SK-N-SH treated with all-trans-retinoic acid at 6 μM for 48 hours (cell line): ENCODE measurements around the gene NTN1.

Source experiments
- ATAC-seq: fragments of 200-7000 bp; cut with Tn5 transposase; 3 replicates; pipeline ENCODE4 v1.9.1; 2020; ENCODE audit warnings: mild to moderate bottlenecking, moderate library complexity
- CSDC2 ChIP-seq: fragments of 250-450 bp; sonication (Bioruptor Pico); IDR thresholded peaks from 2 replicates; pipeline ENCODE4 v1.5.0; 2020; ENCODE audit warnings: mild to moderate bottlenecking, moderate library complexity
- CSRNP3 ChIP-seq: fragments of 250-450 bp; sonication (Bioruptor Pico); IDR thresholded peaks from 2 replicates; pipeline ENCODE4 v1.5.1; 2021; ENCODE audit warnings: mild to moderate bottlenecking, moderate library complexity
- ESRRG ChIP-seq: fragments of 250-450 bp; sonication (Bioruptor Pico); IDR thresholded peaks from 2 replicates; pipeline ENCODE4 v1.6.1; 2021; ENCODE audit warnings: mild to moderate bottlenecking
- GLIS3 ChIP-seq: fragments of 250-450 bp; sonication (Bioruptor Pico); IDR thresholded peaks from 2 replicates; pipeline ENCODE4 v1.5.0; 2020; ENCODE audit warnings: mild to moderate bottlenecking, moderate library complexity
- ISL1 ChIP-seq: fragments of 250-450 bp; sonication (Bioruptor Pico); IDR thresholded peaks from 2 replicates; pipeline ENCODE4 v2.1.2; 2022; ENCODE audit warnings: mild to moderate bottlenecking, moderate library complexity
- PATZ1 ChIP-seq: fragments of 250-450 bp; sonication (Bioruptor Pico); IDR thresholded peaks from 2 replicates; pipeline ENCODE4 v1.8.0; 2020; ENCODE audit warnings: mild to moderate bottlenecking, moderate library complexity, borderline replicate concordance
- PPARA ChIP-seq: fragments of 250-450 bp; sonication (Bioruptor Pico); IDR thresholded peaks from 2 replicates; pipeline ENCODE4 v1.5.0; 2020; ENCODE audit warnings: mild to moderate bottlenecking, borderline replicate concordance
- RARB ChIP-seq: fragments of 250-450 bp; sonication (Bioruptor Pico); IDR thresholded peaks from 2 replicates; pipeline ENCODE4 v1.8.0; 2021; ENCODE audit warnings: mild to moderate bottlenecking, moderate library complexity
- SNAI2 ChIP-seq: fragments of 250-450 bp; sonication (Bioruptor Pico); IDR thresholded peaks from 2 replicates; pipeline ENCODE4 v1.5.0; 2020; ENCODE audit warnings: mild to moderate bottlenecking, moderate library complexity
- TCF4 ChIP-seq: fragments of 250-450 bp; sonication (Bioruptor Pico); IDR thresholded peaks from 2 replicates; pipeline ENCODE4 v1.8.0; 2021; ENCODE audit warnings: mild to moderate bottlenecking, moderate library complexity, borderline replicate concordance
- TOX ChIP-seq: fragments of 250-450 bp; sonication (Bioruptor Pico); IDR thresholded peaks from 2 replicates; pipeline ENCODE4 v1.8.0; 2021; ENCODE audit warnings: mild to moderate bottlenecking, moderate library complexity, borderline replicate concordance
- ZC3H10 ChIP-seq: fragments of 250-450 bp; sonication (Bioruptor Pico); IDR thresholded peaks from 2 replicates; pipeline ENCODE4 v1.5.1; 2021; ENCODE audit warnings: mild to moderate bottlenecking, moderate library complexity
- ZFP3 ChIP-seq: fragments of 250-450 bp; sonication (Bioruptor Pico); IDR thresholded peaks from 2 replicates; pipeline ENCODE4 v1.5.0; 2020; ENCODE audit warnings: mild to moderate bottlenecking, moderate library complexity
- ZNF565 ChIP-seq: fragments of 450-650 bp; formaldehyde crosslinking; conservative IDR thresholded peaks from 2 replicates; pipeline ENCODE4 v1.5.0; 2020; ENCODE audit warnings: low read depth, mild to moderate bottlenecking, moderate library complexity
- ZNF70 ChIP-seq: fragments of 450-650 bp; formaldehyde crosslinking; IDR thresholded peaks from 2 replicates; pipeline ENCODE4 v1.5.0; 2020; ENCODE audit warnings: mild to moderate bottlenecking, moderate library complexity
- ZNF8 ChIP-seq: fragments of 450-650 bp; formaldehyde crosslinking; IDR thresholded peaks from 2 replicates; pipeline ENCODE4 v1.5.0; 2020; ENCODE audit warnings: mild to moderate bottlenecking, moderate library complexity
- TF ChIP-seq, protein P1 (sequence below): fragments of 250-450 bp; sonication (Bioruptor Pico); IDR thresholded peaks from 2 replicates; pipeline ENCODE4 v1.5.1; 2020; ENCODE audit warnings: low read depth, mild to moderate bottlenecking, moderate library complexity
- TF ChIP-seq, protein P2 (sequence below): fragments of 250-450 bp; sonication (Bioruptor Pico); IDR thresholded peaks from 2 replicates; pipeline ENCODE4 v1.8.0; 2021; ENCODE audit warnings: low read depth, mild to moderate bottlenecking, moderate library complexity, borderline replicate concordance
- TF ChIP-seq, protein P3 (sequence below): fragments of 250-450 bp; sonication (Bioruptor Pico); IDR thresholded peaks from 2 replicates; pipeline ENCODE4 v1.5.0; 2020; ENCODE audit warnings: mild to moderate bottlenecking, moderate library complexity

NTN1 gene

GRCh38 chr17:9120471-9120870, 99.2 kb downstream of the NTN1 start:
- no peak for ATAC-seq

DNA sequence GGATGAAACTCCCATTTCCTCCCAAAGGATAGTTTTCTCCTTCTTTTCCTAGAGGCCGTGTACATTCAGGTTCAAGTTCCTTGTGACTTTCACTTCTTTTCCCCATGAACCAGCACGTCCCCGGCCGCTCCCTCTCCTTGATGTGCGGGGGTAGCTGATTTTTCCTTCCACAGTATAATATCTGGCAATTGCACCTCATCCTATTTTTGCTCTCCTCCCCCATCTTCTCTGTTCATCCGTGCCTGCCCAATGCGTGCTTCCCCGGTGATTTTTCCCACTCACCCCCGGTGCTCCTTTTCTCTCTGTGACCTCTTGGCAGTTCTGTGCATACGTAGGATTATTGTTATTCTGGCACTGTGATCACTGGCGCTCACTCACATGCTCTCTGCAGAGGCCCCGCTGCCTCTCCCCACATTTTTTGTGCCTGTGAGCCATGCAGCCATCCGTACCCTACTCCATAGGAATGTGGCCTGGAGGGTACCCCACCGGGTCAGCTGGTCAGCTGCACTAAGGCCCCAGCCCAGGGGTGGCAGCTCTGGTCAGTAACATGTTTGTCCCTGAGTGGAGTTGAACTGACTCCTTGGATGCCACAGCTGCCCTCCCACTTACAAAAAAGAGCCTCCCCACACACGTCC, 100.0 kb downstream of the NTN1 start:
- no peak for ATAC-seq
- TF ChIP-seq, protein P1, sequence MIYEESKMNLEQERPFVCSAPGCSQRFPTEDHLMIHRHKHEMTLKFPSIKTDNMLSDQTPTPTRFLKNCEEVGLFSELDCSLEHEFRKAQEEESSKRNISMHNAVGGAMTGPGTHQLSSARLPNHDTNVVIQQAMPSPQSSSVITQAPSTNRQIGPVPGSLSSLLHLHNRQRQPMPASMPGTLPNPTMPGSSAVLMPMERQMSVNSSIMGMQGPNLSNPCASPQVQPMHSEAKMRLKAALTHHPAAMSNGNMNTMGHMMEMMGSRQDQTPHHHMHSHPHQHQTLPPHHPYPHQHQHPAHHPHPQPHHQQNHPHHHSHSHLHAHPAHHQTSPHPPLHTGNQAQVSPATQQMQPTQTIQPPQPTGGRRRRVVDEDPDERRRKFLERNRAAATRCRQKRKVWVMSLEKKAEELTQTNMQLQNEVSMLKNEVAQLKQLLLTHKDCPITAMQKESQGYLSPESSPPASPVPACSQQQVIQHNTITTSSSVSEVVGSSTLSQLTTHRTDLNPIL (CRISPR knock-in tag) = no peak
- TF ChIP-seq PATZ1 = no peak
- TF ChIP-seq CSRNP3 = no peak
- no peak for TF ChIP-seq TOX
- no peak for TF ChIP-seq ZNF70
- TF ChIP-seq ESRRG (CRISPR knock-in tag) = no peak
- no peak for TF ChIP-seq RARB (CRISPR knock-in tag)
- no peak for TF ChIP-seq PPARA (CRISPR knock-in tag)
- no peak for TF ChIP-seq ZFP3 (CRISPR knock-in tag)
- TF ChIP-seq GLIS3 (CRISPR knock-in tag) = no peak
- TF ChIP-seq ZC3H10 (CRISPR knock-in tag) = no peak
- TF ChIP-seq, protein P2, sequence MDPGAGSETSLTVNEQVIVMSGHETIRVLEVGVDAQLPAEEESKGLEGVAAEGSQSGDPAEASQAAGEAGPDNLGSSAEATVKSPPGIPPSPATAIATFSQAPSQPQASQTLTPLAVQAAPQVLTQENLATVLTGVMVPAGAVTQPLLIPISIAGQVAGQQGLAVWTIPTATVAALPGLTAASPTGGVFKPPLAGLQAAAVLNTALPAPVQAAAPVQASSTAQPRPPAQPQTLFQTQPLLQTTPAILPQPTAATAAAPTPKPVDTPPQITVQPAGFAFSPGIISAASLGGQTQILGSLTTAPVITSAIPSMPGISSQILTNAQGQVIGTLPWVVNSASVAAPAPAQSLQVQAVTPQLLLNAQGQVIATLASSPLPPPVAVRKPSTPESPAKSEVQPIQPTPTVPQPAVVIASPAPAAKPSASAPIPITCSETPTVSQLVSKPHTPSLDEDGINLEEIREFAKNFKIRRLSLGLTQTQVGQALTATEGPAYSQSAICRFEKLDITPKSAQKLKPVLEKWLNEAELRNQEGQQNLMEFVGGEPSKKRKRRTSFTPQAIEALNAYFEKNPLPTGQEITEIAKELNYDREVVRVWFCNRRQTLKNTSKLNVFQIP (CRISPR knock-in tag) = no peak
- TF ChIP-seq TCF4 (CRISPR knock-in tag) = no peak

More at GRCh38 chr17:9120471-9120870, 99.2 kb downstream of the NTN1 start:
- TF ChIP-seq SNAI2 (CRISPR knock-in tag) (no peak), CSRNP3 (no peak), CSDC2 (CRISPR knock-in tag) (no peak), ESRRG (CRISPR knock-in tag) (no peak), ISL1 (CRISPR knock-in tag) (no peak), ZNF565 (CRISPR knock-in tag) (no peak), ZNF8 (no peak), TCF4 (CRISPR knock-in tag) (no peak)
- TF ChIP-seq, protein P2 (CRISPR knock-in tag) = no peak

DNA sequence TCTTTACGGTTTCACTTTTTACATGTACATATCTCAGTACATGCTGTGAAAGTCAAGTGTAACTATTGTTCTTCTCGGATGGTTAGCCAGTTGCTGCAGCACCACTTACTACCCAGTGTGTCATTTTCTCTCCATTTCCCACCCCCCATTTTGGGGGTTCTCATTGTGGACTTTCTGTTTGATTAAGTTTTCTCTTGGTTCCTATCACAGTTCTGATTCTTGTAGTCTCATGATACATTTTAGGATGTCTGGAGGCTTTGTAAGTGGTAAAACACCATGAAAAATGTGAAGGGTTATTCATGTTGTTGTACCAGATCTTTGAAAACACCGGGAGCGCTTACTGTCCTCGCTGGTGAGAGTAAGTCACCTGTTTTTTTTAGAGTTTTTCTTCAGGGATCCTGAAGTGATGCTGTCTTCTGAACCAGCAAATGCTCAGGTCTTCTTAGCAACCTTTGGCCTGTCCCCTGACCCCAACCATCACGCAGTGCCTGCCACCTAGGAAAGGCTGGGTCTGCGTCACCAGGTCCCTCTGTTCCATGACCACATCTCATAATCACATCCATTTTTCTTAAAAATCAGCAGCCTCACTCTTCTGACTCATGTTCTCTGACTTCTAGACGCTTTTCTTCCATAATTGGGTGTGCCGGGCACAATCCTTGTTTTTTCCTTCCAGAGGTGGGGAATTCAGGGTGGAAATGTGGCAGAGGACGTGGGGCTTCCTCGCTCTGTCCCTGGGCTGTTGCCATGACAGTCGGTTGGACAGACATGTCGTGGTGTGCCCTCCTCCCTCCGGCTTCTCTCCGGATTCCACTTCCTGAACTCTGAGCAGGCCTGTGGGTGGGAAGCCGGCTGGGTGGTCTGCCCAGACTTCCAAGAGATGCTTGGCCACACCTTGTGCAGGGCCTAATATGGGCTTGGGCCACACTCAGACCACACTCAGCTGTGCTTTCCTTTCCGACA, 102.6 kb downstream of the NTN1 start:
- ATAC-seq = no peak
- TF ChIP-seq GLIS3 (CRISPR knock-in tag) (no peak), SNAI2 (CRISPR knock-in tag) (no peak), ISL1 (CRISPR knock-in tag) (no peak), ESRRG (CRISPR knock-in tag) (no peak), RARB (CRISPR knock-in tag) (no peak), CSDC2 (CRISPR knock-in tag) (no peak), PATZ1 (no peak), ZNF70 (no peak), ZFP3 (CRISPR knock-in tag) (no peak)
- TF ChIP-seq, protein P3, sequence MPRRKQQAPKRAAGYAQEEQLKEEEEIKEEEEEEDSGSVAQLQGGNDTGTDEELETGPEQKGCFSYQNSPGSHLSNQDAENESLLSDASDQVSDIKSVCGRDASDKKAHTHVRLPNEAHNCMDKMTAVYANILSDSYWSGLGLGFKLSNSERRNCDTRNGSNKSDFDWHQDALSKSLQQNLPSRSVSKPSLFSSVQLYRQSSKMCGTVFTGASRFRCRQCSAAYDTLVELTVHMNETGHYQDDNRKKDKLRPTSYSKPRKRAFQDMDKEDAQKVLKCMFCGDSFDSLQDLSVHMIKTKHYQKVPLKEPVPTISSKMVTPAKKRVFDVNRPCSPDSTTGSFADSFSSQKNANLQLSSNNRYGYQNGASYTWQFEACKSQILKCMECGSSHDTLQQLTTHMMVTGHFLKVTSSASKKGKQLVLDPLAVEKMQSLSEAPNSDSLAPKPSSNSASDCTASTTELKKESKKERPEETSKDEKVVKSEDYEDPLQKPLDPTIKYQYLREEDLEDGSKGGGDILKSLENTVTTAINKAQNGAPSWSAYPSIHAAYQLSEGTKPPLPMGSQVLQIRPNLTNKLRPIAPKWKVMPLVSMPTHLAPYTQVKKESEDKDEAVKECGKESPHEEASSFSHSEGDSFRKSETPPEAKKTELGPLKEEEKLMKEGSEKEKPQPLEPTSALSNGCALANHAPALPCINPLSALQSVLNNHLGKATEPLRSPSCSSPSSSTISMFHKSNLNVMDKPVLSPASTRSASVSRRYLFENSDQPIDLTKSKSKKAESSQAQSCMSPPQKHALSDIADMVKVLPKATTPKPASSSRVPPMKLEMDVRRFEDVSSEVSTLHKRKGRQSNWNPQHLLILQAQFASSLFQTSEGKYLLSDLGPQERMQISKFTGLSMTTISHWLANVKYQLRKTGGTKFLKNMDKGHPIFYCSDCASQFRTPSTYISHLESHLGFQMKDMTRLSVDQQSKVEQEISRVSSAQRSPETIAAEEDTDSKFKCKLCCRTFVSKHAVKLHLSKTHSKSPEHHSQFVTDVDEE (CRISPR knock-in tag) = no peak
